Stimulated activated memory B cell treated with anti-CD40 and anti-IgM and Interleukin-4, amounts not matched to agents 10 μg/mL and 1 μg/mL and 100 μg/mL, for 72 hours (primary cell): ENCODE measurements around the gene GALC.

Source experiments
- ATAC-seq: fragments of 150-1000 bp; cut with Tn5 transposase; 2 replicates; pipeline ENCODE4 v1.10.0; 2021
- H3K27ac Mint-ChIP-seq: one replicate; pipeline ENCODE4 v1.8.0; 2022; ENCODE audit warnings: mild to moderate bottlenecking, mixed read lengths
- H3K27me3 Mint-ChIP-seq: one replicate; pipeline ENCODE4 v1.8.0; 2022; ENCODE audit warnings: mixed read lengths
- H3K36me3 Mint-ChIP-seq: one replicate; pipeline ENCODE4 v1.8.0; 2022; ENCODE audit warnings: mixed read lengths
- H3K4me1 Mint-ChIP-seq: one replicate; pipeline ENCODE4 v1.8.0; 2022; ENCODE audit warnings: mixed read lengths
- H3K4me3 Mint-ChIP-seq: one replicate; pipeline ENCODE4 v1.8.0; 2022; ENCODE audit warnings: mild to moderate bottlenecking, moderate library complexity, mixed read lengths
- H3K9me3 Mint-ChIP-seq: one replicate; pipeline ENCODE4 v1.8.0; 2022; ENCODE audit warnings: mixed read lengths

GALC gene

GRCh38 chr14:88016768-88017167 is 23.8 kb upstream of the GALC start:
- Mint-ChIP-seq H3K36me3 (peaks cover 15% of the 10 kb centered on the region), H3K9me3 (no peaks in the 10 kb centered on the region), H3K27ac (no peak overlapping the region), H3K4me3 (no peak overlapping the region), H3K27me3 (no peaks in the 10 kb centered on the region), H3K4me1 (peaks cover 25% of the 10 kb centered on the region)
- ATAC-seq = no peak

DNA sequence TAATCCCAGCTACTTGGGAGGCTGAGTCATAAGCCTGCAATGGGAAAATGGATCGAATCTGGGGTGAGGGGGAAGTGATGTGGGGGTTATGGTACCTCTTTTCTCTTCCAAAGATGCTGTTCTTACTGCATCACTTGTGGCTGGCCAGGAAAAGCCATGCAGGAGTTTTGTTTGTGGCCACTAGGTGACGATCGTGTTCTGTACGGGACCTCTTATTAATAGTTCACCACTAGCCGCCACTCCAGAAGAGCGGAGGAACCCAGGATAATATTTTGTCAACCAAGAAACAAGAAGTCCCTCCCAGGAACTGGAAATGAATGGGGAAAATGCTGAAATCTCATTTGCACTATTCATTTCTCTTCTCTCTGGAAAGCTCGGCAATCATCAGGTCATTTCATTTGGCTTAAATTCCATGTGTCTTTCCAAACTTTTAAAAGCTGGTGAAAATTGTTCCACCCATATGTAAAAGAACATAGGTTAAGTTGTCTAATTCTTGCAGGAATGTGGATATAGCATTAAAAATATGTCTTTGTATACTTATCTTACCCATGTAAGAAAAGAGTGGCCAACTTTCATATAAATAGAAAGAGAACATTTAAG is 20.9 kb upstream of the GALC start:
- H3K4me3 Mint-ChIP-seq = no peak overlapping the region
- H3K27ac Mint-ChIP-seq = peak overlapping the region; percentile 28
- H3K9me3 Mint-ChIP-seq = no peaks in the 10 kb centered on the region
- ATAC-seq = peak; percentile 78
- peaks cover 43% of the 10 kb centered on the region for H3K4me1 Mint-ChIP-seq
- H3K27me3 Mint-ChIP-seq = no peaks in the 10 kb centered on the region
- H3K36me3 Mint-ChIP-seq = peaks cover 34% of the 10 kb centered on the region

- no peaks in the 10 kb centered on the region for H3K27me3 Mint-ChIP-seq
- H3K27ac Mint-ChIP-seq = no peak overlapping the region
- H3K36me3 Mint-ChIP-seq = peaks cover 39% of the 10 kb centered on the region
- no peak overlapping the region for H3K4me3 Mint-ChIP-seq
- peaks cover 56% of the 10 kb centered on the region for H3K4me1 Mint-ChIP-seq
- no peaks in the 10 kb centered on the region for H3K9me3 Mint-ChIP-seq
- ATAC-seq = no peak
Observed at GRCh38 chr14:88012495-88012894, 19.5 kb upstream of the GALC start.

DNA sequence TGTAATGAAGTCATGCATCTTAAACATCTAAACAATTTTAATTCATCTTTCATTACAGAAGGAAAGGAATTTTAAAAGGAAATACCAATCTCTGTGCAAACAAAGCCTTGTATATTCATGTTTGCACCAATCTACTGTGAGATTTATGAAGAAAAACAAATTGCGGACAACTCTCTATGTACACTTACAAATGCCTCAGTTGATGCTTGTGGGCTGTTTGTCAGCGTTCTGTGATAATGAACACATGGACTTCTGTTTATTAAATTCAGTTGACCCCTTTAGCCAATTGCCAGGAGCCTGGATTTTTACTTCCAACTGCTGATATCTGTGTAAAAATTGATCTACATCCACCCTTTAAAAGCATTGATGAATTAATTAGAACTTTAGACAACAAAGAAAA is 17.3 kb upstream of the GALC start:
- peaks cover 30% of the 10 kb centered on the region for H3K36me3 Mint-ChIP-seq
- H3K27ac Mint-ChIP-seq = peak overlapping the region; percentile 11
- no peak for ATAC-seq
- peaks cover 64% of the 10 kb centered on the region for H3K4me1 Mint-ChIP-seq
- H3K9me3 Mint-ChIP-seq = no peaks in the 10 kb centered on the region
- H3K27me3 Mint-ChIP-seq = no peaks in the 10 kb centered on the region
- H3K4me3 Mint-ChIP-seq = no peak overlapping the region

- H3K9me3 Mint-ChIP-seq = no peaks in the 10 kb centered on the region
- peaks cover 30% of the 10 kb centered on the region for H3K36me3 Mint-ChIP-seq
- peaks cover 67% of the 10 kb centered on the region for H3K4me1 Mint-ChIP-seq
- H3K4me3 Mint-ChIP-seq = no peak overlapping the region
- no peak for ATAC-seq
- H3K27ac Mint-ChIP-seq = peak overlapping the region; percentile 29
- H3K27me3 Mint-ChIP-seq = no peaks in the 10 kb centered on the region
Observed at GRCh38 chr14:88009486-88009885, 16.5 kb upstream of the GALC start.

DNA sequence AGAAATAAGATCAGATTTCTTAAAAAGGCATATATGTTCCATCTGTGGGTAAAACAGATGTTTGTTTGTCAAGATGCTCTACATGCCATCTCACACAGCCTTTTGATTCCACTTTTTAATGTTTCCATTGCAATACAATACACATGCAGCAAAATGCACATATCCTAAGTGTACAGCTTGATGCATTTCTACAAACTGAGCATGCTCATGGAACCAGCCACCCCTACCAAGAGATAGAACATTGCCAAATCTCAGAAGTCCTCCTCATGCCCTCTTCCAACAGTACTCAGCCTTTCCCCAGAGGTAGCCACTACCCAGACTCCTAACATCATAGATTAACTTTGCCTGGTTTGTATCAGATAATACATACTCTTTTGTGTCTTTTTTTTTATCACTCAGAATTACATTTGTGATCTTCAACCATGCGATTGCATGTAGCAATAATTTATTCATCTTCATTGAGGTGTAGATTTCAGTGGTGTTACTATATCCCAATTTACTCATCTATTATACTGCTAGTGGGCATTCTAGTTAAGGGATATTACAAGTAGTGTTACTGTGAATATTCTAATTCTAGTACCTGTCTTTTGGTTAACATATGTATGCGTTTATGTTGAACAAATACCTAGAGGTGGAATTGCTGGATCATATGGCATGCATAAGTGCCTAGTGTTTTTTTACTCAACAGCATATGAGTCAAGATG is 15.2 kb upstream of the GALC start:
- Mint-ChIP-seq H3K27me3 (no peaks in the 10 kb centered on the region), H3K9me3 (no peaks in the 10 kb centered on the region), H3K36me3 (peaks cover 30% of the 10 kb centered on the region), H3K4me3 (peak overlapping the region; percentile 54), H3K27ac (peak overlapping the region; percentile 80), H3K4me1 (peaks cover 64% of the 10 kb centered on the region)
- ATAC-seq = no peak

GRCh38 chr14:88007608-88008007 is 14.6 kb upstream of the GALC start:
- Mint-ChIP-seq H3K4me1 (peaks cover 66% of the 10 kb centered on the region), H3K9me3 (no peaks in the 10 kb centered on the region), H3K4me3 (peak overlapping the region; percentile 33), H3K36me3 (peaks cover 30% of the 10 kb centered on the region), H3K27ac (peak overlapping the region; percentile 80), H3K27me3 (no peaks in the 10 kb centered on the region)
- no peak for ATAC-seq

- ATAC-seq = peak; percentile 98
- Mint-ChIP-seq H3K9me3 (no peaks in the 10 kb centered on the region), H3K27me3 (no peaks in the 10 kb centered on the region), H3K27ac (peak overlapping the region; percentile 80), H3K4me1 (peaks cover 60% of the 10 kb centered on the region), H3K4me3 (peak overlapping the region; percentile 79), H3K36me3 (peaks cover 24% of the 10 kb centered on the region)
Observed at GRCh38 chr14:88005978-88006851, 13.2 kb upstream of the GALC start.

DNA sequence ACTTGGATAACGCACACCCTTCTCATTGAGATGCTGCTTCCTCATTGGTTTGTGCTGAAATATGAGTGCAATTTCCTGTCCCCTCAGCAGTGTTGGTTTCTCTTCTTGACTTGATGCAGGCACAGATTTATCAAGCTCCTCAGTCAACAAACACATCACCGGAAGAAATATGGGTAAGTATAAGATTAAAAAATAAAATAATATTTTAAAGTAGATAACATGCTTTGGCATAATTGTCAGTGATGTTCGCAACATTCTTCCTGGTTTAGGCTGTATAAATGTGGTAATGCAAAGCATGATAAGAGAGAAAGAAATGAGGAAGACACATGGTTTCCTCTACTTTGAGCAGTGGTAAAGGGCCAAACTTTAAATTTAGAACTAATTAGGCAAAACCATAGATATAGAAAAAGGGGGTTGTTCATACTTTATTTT is 12.1 kb upstream of the GALC start, which contains the start of gene GPR65:
Gene GPR65 (plus strand): TSS at position 86 of the 432 bp plus-strand sequence. CDS start 5,713 bp downstream, outside the sequence.
- Mint-ChIP-seq H3K4me1 (peaks cover 67% of the 10 kb centered on the region), H3K9me3 (no peaks in the 10 kb centered on the region), H3K4me3 (peak within 1 kb of the TSS; percentile 80), H3K27ac (peak within 1 kb of the TSS; percentile 80), H3K27me3 (no peaks in the 10 kb centered on the region), H3K36me3 (peaks cover 17% of the 10 kb centered on the region)
- ATAC-seq = peak; percentile 85

GRCh38 chr14:88004506-88005036 is 11.6 kb upstream of the GALC start:
- Mint-ChIP-seq H3K9me3 (no peaks in the 10 kb centered on the region), H3K27ac (peak overlapping the region; percentile 80), H3K36me3 (peaks cover 17% of the 10 kb centered on the region), H3K4me1 (peaks cover 69% of the 10 kb centered on the region), H3K4me3 (peak overlapping the region; percentile 80), H3K27me3 (no peaks in the 10 kb centered on the region)
- ATAC-seq = no peak

- no peaks in the 10 kb centered on the region for H3K9me3 Mint-ChIP-seq
- peaks cover 7% of the 10 kb centered on the region for H3K36me3 Mint-ChIP-seq
- no peak for ATAC-seq
- peaks cover 68% of the 10 kb centered on the region for H3K4me1 Mint-ChIP-seq
- no peak overlapping the region for H3K4me3 Mint-ChIP-seq
- no peaks in the 10 kb centered on the region for H3K27me3 Mint-ChIP-seq
- H3K27ac Mint-ChIP-seq = no peak overlapping the region
Observed at GRCh38 chr14:88003425-88003824, 10.4 kb upstream of the GALC start.

DNA sequence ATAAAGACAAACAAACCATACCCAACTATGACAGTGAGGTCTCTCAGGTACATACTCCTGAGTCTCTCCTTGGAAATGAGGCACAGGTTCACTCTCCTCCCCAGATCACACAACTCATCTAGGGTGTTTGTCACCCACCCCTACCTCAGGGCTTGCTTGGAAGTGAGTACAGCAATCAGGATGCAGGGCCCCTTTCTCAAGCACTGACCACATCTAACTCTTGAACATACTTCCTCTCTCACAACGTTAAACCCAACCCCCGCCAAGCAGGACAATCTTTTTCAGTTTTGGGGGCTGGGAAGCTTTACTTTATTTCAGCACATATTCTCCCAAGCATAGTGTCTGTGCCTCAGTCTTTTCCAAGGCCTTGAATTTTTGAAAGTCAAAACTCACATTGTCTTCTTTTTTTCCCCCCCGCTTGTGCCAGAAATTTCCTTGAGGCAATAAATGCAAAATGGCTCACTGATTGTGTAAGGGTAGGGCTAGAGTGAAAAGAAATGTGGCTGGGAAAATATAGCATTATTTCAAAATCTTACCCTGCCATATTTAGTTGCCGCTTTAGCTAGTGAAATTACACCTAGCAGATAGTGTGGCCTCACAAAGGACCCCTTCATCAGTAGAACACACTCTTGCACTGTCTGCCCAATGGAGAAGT is 9.6 kb upstream of the GALC start:
- peaks cover 59% of the 10 kb centered on the region for H3K4me1 Mint-ChIP-seq
- no peak overlapping the region for H3K4me3 Mint-ChIP-seq
- no peaks in the 10 kb centered on the region for H3K36me3 Mint-ChIP-seq
- no peaks in the 10 kb centered on the region for H3K27me3 Mint-ChIP-seq
- H3K27ac Mint-ChIP-seq = peak overlapping the region; percentile 26
- H3K9me3 Mint-ChIP-seq = no peaks in the 10 kb centered on the region
- peak; percentile 42 for ATAC-seq

DNA sequence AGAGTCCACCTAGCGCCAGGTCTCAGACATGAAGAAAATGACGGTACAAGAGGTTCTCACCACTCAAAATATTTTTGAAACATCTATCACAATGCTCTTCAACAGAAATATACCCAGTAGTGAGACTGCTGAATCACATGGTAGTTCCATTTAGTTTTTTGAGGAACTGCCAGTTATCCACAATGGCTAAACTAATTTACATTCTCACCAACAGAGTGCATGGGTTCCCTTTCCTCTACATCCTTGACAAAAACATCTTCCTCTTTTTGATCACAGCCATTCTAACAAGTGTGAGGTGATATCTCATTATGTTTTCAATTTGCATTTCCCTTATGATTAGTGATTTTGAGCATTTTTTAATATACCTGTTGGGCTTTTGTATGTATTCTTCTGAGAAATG is 6.3 kb upstream of the GALC start:
- peak overlapping the region; percentile 46 for H3K27ac Mint-ChIP-seq

DNA sequence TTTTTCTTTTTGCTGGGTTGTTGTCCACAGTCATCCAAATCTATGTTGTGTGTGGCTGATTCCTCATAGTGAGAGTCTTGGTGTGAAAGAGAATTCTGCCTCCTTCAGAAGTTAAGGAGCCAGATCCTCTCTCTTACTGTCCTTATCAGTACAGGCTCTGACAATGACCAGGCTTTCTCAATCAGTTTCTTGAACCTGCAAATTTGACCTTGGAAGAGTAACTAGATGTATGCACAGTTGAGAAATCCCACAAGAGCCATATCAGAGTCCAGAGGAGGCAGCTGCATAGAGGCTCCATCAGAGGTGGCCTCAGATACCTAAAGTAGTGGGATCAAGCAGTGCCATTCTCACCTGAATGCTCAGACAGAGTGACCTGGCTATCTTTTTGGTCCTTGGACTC is 5.5 kb upstream of the GALC start:
- Mint-ChIP-seq H3K4me1 (peaks cover 65% of the 10 kb centered on the region), H3K27ac (peak overlapping the region; percentile 46)

More for the DNA sequence above, 6.3 kb upstream of the GALC start:
- no peaks in the 10 kb centered on the region for H3K36me3 Mint-ChIP-seq
- no peak overlapping the region for H3K4me3 Mint-ChIP-seq
- H3K9me3 Mint-ChIP-seq = no peaks in the 10 kb centered on the region
- peak; percentile 50 for ATAC-seq
- H3K4me1 Mint-ChIP-seq = peaks cover 59% of the 10 kb centered on the region
- no peaks in the 10 kb centered on the region for H3K27me3 Mint-ChIP-seq

GRCh38 chr14:87996291-87996592 is 3.3 kb upstream of the GALC start:
- Mint-ChIP-seq H3K4me1 (peaks cover 73% of the 10 kb centered on the region), H3K4me3 (no peak overlapping the region), H3K27ac (peak overlapping the region; percentile 98), H3K36me3 (no peaks in the 10 kb centered on the region), H3K9me3 (no peaks in the 10 kb centered on the region), H3K27me3 (no peaks in the 10 kb centered on the region)
- no peak for ATAC-seq

More for the DNA sequence above, 5.5 kb upstream of the GALC start:
- no peak for ATAC-seq
- H3K36me3 Mint-ChIP-seq = no peaks in the 10 kb centered on the region
- no peaks in the 10 kb centered on the region for H3K9me3 Mint-ChIP-seq
- H3K4me3 Mint-ChIP-seq = no peak overlapping the region
- H3K27me3 Mint-ChIP-seq = no peaks in the 10 kb centered on the region
